Kidney tubule cell (primary cell): Measurements from ENCODE around the gene ADRA2C.
A peak's percentile ranks its signal among the peaks of the same experiment; 100 is the strongest.

Experiments used
- DNase-seq: peaks from one replicate; pipeline ENCODE4 v3.0.0-alpha.2; 2018; ENCODE audit warnings: low spot score

The ADRA2C gene

GRCh38 chr4:3733195-3733594 lies 33.0 kb upstream of the ADRA2C start:
- DNase-seq: no peak

GRCh38 chr4:3735196-3735595 lies 31.0 kb upstream of the ADRA2C start:
- DNase-seq: no peak

- no peak for DNase-seq
Measured at GRCh38 chr4:3736290-3736689, 29.9 kb upstream of the ADRA2C start.

- DNase-seq: no peak
Measured at GRCh38 chr4:3736806-3737205, 29.4 kb upstream of the ADRA2C start.

- no peak for DNase-seq
Measured at GRCh38 chr4:3739577-3739976, 26.6 kb upstream of the ADRA2C start.

GRCh38 chr4:3740256-3740655 lies 25.9 kb upstream of the ADRA2C start:
- DNase-seq: no peak

GRCh38 chr4:3741217-3742011 lies 24.8 kb upstream of the ADRA2C start:
- DNase-seq: no peak

GRCh38 chr4:3742610-3743009 lies 23.6 kb upstream of the ADRA2C start:
- no peak for DNase-seq

- DNase-seq: no peak
Measured at GRCh38 chr4:3744232-3744631, 22.0 kb upstream of the ADRA2C start.

GRCh38 chr4:3744901-3745300 lies 21.3 kb upstream of the ADRA2C start:
- no peak for DNase-seq

- no peak for DNase-seq
Measured at GRCh38 chr4:3745886-3746656, 20.1 kb upstream of the ADRA2C start.

- DNase-seq: peak; percentile 10
Measured at GRCh38 chr4:3746701-3747580, 19.2 kb upstream of the ADRA2C start.

GRCh38 chr4:3747581-3747904 lies 18.6 kb upstream of the ADRA2C start:
- no peak for DNase-seq

GRCh38 chr4:3748136-3748898 lies 17.9 kb upstream of the ADRA2C start:
- DNase-seq: no peak

GRCh38 chr4:3749081-3749480 lies 17.1 kb upstream of the ADRA2C start:
- DNase-seq: no peak

GRCh38 chr4:3750334-3750733 lies 15.9 kb upstream of the ADRA2C start:
- DNase-seq: no peak

- no peak for DNase-seq
Measured at GRCh38 chr4:3752022-3752421, 14.2 kb upstream of the ADRA2C start.

- no peak for DNase-seq
Measured at GRCh38 chr4:3753726-3754412, 12.3 kb upstream of the ADRA2C start.

GRCh38 chr4:3756343-3757059 lies 9.7 kb upstream of the ADRA2C start:
- no peak for DNase-seq

GRCh38 chr4:3759236-3759635 lies 6.9 kb upstream of the ADRA2C start:
- DNase-seq: no peak

- DNase-seq: no peak
Measured at GRCh38 chr4:3760346-3760745, 5.8 kb upstream of the ADRA2C start.
